Measurements from ENCODE around the gene NDUFA8.
"Not testable (repeated sequence)": the region's sequence is repeated elsewhere in the genome, so short reads cannot be mapped to it uniquely, and the experiment has no call there.

Gene NDUFA8

DNA sequence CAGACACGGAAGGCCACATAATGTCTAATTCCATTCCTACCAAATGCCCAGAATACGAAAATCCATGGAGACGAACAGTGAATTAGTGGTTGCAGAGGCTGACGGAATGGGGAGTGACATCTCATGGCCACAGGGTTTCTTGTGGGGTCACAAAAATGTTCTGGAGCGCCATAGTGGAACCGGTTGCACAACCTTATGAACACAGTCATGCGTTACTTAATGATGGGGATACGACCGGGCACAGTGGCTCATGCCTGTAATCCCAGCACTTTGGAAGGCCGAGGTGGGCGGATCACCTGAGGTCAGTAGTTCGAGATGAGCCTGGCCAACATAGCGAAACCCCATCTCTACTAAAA, 40.4 kb downstream of the NDUFA8 start:
- H3K36me3 ChIP-seq (replicated peaks): no peaks in the 10 kb centered on the region
- no peaks in the 10 kb centered on the region for H3K27me3 ChIP-seq (ENCODE audit: low read depth)
- DNase-seq (ENCODE audit: low spot score in 2 of 2): no peak
- in situ Hi-C loops (cut with MboI; ENCODE audit: low sequenced_read_pairs): loop anchor here (25.0 kb wide), 2 partner anchors 343 to 1243 kb away; partner anchors contain the start of gene CRB2
- no peaks in the 10 kb centered on the region for H3K9me3 ChIP-seq
- no peak overlapping the region for H3K4me3 ChIP-seq
- no peaks in the 10 kb centered on the region for H3K4me1 ChIP-seq

DNA sequence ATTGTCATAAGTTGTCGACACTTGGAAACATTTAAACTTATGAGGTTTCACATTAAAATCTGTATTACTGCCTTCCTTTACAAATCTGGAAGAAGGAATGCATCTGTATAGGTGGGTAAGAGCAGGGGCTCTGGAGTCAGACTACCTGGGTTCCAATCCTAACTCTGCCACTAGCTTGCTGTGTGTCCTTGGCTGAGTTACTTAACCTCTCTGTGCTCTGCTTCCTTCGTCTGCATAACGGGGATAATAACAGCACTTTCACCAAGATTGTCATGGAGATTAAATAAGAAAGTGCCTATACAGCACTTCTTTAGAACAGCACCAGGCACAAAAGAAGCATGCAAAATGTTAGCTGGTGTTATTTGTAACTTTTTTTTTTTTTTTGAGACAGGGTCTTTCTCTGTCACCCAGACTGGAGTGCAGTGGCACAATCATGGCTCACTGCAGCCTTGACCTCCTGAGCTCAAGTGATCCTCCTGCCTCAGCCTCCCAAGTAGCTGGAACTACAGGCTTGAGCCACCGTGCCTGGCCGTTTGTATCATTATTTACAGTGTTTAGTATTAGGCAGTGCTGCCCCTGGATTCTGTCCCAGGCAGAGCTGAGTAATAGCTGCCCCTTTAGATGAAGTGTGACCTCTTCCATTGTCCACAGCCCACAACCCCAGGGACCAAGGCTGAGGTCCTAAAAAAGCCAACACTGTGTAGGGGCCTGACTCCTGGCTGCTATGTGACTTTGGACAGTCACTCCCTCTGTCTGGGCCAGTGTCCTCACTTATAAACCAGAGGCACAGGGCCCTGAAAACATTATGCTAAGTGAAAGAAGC, 41.0 kb downstream of the NDUFA8 start:
- no peaks in the 10 kb centered on the region for H3K27me3 ChIP-seq (ENCODE audit: low read depth)
- no peaks in the 10 kb centered on the region for H3K4me1 ChIP-seq
- H3K36me3 ChIP-seq (replicated peaks): no peaks in the 10 kb centered on the region
- no peaks in the 10 kb centered on the region for H3K9me3 ChIP-seq
- no peak for DNase-seq (ENCODE audit: low spot score in 2 of 2)
- in situ Hi-C loops (cut with MboI; ENCODE audit: low sequenced_read_pairs): loop anchor here (25.0 kb wide), 2 partner anchors 344 to 1244 kb away; partner anchors contain the start of gene CRB2
- H3K4me3 ChIP-seq: no peak overlapping the region

DNA sequence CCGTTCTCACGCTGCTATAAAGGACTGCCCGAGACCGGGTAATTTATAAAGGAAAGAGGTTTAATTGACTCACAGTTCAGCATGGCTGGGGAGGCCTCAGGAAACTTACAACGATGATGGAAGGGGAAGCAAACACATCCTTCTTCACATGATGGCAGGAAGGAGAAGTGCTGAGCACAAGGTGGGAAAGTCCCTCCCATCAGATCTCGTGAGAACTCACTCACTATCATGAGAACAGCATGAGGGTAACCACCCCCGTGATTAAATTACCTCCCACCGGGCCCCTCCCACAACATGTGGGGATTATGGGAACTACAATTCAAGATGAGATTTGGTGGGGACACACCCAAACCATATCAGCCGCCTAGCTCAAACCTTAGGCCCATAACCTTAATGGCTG, 42.3 kb downstream of the NDUFA8 start:
- not testable (repeated sequence) for H3K36me3 ChIP-seq (replicated peaks); DNase-seq (ENCODE audit: low spot score in 2 of 2)

DNA sequence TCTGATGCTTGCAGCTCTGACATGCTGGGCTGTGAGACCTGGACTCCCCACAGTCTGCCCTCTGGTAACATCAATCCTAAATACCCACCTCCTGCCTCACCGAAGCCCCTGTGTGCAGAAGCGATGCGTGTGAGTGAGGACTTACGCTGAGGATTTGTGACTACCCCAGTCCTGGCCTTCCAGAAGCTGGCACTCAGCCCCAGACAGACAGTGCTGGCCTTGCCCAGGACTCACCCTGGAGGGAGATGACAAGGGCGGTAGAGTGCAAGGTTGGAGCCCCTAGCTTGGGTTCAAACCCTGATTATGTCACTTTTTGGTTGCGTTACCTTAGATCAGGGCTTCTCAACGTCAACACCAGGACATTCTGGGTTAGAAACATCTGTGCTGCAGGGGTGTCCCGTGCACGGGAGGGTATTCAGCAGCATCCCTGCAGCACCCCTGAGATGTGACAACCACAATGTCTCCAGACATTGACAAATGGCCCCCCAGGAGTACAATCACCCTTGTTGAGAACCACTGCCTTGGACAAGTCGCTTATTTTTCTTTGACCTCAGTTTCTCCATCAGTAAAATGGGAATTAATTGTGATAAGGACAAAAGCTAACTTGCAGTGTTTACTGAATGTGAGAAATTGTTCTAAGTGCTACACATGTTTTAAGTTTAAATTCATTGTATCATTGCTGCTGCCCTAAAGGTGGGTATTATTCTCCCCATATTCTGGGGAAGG, 43.0 kb downstream of the NDUFA8 start:
- in situ Hi-C loops (cut with MboI; ENCODE audit: low sequenced_read_pairs): loop anchor here (25.0 kb wide), 2 partner anchors 346 to 1246 kb away; partner anchors contain the start of gene CRB2
- H3K4me1 ChIP-seq: no peaks in the 10 kb centered on the region
- no peak overlapping the region for H3K4me3 ChIP-seq
- no peaks in the 10 kb centered on the region for H3K36me3 ChIP-seq (replicated peaks)
- no peak for DNase-seq (ENCODE audit: low spot score in 2 of 2)
- H3K9me3 ChIP-seq: no peaks in the 10 kb centered on the region
- H3K27me3 ChIP-seq (ENCODE audit: low read depth): no peaks in the 10 kb centered on the region

More for the DNA sequence above, 42.3 kb downstream of the NDUFA8 start:
- H3K4me3 ChIP-seq; H3K27me3 ChIP-seq (ENCODE audit: low read depth); H3K9me3 ChIP-seq; H3K4me1 ChIP-seq: not testable (repeated sequence)
- in situ Hi-C loops (cut with MboI; ENCODE audit: low sequenced_read_pairs): loop anchor here (25.0 kb wide), 2 partner anchors 345 to 1245 kb away; partner anchors contain the start of gene CRB2

DNA sequence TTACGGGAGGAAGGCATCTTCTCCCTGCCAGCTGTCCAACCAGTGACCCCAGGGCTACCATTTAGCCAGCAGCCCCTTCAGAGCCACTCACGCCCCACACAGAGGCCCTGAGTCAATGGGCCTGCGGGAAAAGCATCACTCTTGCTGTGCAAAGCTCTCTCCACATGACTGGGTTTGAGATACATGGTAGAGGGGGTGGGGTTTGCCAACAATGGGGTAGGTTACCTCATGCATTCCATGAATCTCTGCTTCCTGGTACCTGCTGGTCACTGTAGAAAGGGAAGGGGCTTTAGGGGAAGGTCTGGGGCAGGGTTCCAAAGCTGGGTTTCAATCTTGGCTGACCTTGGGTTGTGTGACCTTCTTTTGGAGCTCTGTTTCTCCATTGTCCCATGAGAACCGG, 43.5 kb downstream of the NDUFA8 start:
- no peaks in the 10 kb centered on the region for H3K9me3 ChIP-seq
- H3K4me1 ChIP-seq: no peaks in the 10 kb centered on the region
- no peak for DNase-seq (ENCODE audit: low spot score in 2 of 2)
- H3K4me3 ChIP-seq: no peak overlapping the region
- H3K27me3 ChIP-seq (ENCODE audit: low read depth): no peaks in the 10 kb centered on the region
- no peaks in the 10 kb centered on the region for H3K36me3 ChIP-seq (replicated peaks)
- in situ Hi-C loops (cut with MboI; ENCODE audit: low sequenced_read_pairs): loop anchor here (25.0 kb wide), 2 partner anchors 346 to 1246 kb away; partner anchors contain the start of gene CRB2

DNA sequence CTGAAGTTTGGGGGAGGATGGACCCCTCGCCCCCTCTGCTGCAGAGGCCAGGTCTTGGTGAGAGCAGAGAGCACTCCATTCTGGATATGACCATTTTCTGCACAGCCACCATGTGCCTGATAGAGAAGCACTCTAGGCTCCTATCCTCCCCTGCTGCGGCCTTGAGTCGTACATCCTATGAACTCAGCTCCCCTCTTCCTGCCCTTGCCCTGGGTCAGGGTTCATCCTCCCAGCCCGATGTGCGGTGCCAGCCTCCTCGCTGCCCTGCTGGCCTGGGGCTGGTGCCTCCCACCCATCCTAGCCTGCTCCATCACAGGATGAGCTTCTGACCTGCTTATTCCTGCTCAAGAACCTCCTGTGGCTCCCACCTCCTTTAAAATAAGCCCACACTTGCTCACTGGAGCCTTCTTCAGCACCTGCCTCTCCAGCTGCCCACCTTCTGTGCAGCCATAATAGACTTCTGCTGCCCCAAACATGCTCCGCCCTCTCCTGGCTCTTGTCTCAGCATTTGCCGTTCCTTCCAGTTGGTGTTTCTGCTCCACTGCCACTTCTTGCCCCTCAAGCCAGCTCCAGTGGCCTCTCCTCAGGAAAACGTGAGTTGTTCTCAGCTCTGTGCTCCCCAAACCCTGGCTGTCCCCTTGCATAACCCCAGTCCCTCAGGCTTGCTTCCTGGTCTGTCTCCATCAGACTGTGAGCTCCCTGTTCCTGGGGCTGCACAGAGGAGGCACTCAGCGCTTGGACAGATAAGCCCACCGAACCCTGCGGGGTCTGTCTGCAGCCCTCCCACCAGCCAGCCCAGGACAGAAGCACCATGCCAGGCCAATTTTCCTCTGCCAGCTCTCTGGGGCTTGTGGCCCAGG, 44.2 kb downstream of the NDUFA8 start:
- no peaks in the 10 kb centered on the region for H3K4me1 ChIP-seq
- no peak for DNase-seq (ENCODE audit: low spot score in 2 of 2)
- H3K36me3 ChIP-seq (replicated peaks): no peaks in the 10 kb centered on the region
- H3K27me3 ChIP-seq (ENCODE audit: low read depth): no peaks in the 10 kb centered on the region
- no peak overlapping the region for H3K4me3 ChIP-seq
- no peaks in the 10 kb centered on the region for H3K9me3 ChIP-seq
- in situ Hi-C loops (cut with MboI; ENCODE audit: low sequenced_read_pairs): loop anchor here (25.0 kb wide), 2 partner anchors 347 to 1247 kb away; partner anchors contain the start of gene CRB2

DNA sequence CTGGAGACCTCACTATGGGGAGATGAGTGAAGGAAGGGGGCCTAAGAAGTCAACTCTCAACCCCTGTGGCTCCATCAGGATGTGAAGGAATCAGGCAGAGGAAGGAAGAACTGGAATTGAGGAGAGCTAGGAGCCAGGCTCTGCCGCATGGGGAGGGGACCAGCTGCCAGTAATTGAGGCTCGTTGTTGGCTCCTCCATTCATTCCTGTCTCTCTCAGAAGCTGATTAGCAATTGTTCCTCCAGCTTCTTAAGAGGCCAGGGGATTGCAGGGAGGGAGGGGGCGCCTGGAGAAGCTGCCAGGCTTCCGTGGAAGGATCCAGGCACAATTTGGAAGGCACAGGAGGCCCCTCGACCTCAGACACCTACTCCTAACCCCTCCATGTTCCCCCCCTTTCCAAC, 46.0 kb downstream of the NDUFA8 start:
- no peaks in the 10 kb centered on the region for H3K36me3 ChIP-seq (replicated peaks)
- H3K4me1 ChIP-seq: no peaks in the 10 kb centered on the region
- no peak overlapping the region for H3K4me3 ChIP-seq
- no peaks in the 10 kb centered on the region for H3K27me3 ChIP-seq (ENCODE audit: low read depth)
- H3K9me3 ChIP-seq: no peaks in the 10 kb centered on the region
- in situ Hi-C loops (cut with MboI; ENCODE audit: low sequenced_read_pairs): loop anchor here (25.0 kb wide), 2 partner anchors 349 to 1249 kb away; partner anchors contain the start of gene CRB2
- no peak for DNase-seq (ENCODE audit: low spot score in 2 of 2)

DNA sequence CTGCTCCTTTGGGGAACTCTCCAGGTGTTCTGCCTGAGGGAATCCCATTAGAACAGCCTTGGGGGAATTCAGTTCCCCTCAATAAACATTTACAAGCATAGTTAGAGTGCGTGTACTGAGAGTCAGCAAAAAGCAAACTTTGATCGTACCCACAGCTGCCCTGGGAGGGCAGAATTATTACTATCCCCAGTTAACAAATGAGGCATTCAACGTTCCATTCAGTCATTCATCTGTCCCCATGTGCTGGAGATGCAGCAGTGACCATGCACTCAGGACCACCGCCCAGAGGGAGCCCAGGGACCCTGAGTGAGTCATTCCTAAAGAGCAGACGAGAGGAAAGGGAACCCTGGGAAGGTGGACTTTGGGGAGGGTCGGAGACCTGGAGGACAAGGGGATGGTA, 47.3 kb downstream of the NDUFA8 start:
- Histone ChIP-seq H3K36me3 (replicated peaks) (no peaks in the 10 kb centered on the region), H3K9me3 (no peaks in the 10 kb centered on the region), H3K4me1 (no peaks in the 10 kb centered on the region), H3K4me3 (no peak overlapping the region), H3K27me3 (ENCODE audit: low read depth) (no peaks in the 10 kb centered on the region)
- in situ Hi-C loops (cut with MboI; ENCODE audit: low sequenced_read_pairs): loop anchor here (25.0 kb wide), 2 partner anchors 350 to 1250 kb away; partner anchors contain the start of gene CRB2
- DNase-seq (ENCODE audit: low spot score in 2 of 2): no peak

DNA sequence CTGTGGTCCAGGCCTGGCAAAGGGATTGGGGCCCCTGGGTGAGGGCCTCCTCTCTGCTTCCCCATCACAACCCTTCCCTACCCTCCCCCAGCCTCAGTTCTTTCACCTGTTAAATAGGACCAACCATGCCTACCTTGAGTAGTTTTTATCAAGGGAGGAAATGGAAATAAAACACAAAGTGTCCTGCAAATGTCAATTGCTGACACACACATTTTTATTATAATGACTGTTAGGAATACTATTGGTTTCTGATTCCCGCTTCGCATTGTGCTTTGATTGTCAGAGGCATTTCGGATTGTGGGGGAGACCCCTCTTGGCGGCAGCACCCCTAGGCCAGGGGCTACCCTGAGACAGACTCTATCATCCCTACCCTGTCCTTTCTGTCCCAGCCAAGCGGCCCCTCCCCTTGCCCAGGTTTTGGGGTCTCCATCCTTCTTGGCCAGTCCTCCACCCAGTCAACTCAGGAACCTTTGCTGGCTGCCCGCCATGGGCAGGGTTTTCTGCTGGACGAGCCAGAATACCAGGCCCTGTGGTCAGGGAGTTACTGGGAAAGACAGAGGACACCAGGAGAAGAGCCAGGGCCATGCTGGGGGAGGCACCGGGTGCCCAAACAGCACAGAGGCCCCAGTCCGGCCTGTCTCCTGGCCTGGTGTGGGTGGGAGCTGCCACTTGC, 48.0 kb downstream of the NDUFA8 start:
- in situ Hi-C loops (cut with MboI; ENCODE audit: low sequenced_read_pairs): loop anchor here (25.0 kb wide), 2 partner anchors 351 to 1251 kb away; partner anchors contain the start of gene CRB2
- Histone ChIP-seq H3K9me3 (no peaks in the 10 kb centered on the region), H3K36me3 (replicated peaks) (no peaks in the 10 kb centered on the region), H3K27me3 (ENCODE audit: low read depth) (no peaks in the 10 kb centered on the region), H3K4me1 (no peaks in the 10 kb centered on the region), H3K4me3 (no peak overlapping the region)
- no peak for DNase-seq (ENCODE audit: low spot score in 2 of 2)

DNA sequence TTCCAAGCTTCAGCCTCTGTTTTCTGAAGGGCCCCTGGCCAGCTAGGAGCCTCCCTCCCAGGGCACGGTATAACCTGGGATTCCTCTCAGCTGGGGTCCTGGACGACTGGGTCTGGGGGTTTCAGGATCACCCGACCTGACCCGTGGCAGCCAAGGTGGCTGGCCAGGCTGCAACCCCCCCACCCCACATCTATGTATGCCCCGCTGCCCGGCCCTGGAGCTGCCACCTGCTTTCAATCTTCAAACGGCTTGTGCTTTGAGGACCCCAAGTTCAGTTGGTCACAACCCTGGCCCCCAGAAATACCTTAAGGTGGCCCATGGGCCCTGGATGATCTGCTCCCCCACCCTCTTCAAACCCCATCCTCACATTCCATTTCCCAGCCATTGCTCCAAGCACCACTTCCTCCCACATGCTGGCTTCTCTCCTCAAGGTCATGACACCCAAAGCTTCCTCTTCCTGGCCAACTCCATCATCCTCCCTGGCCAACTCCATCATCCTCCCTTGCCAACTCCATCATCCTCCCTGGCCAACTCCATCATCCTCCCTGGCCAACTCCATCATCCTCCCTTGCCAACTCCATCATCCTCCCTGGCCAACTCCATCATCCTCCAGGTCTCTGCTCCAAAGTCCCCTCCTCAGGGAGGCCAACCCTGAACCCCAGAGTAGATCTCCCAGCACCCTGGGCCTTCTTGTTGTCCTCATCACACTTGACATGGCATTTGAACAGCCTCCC, 49.3 kb downstream of the NDUFA8 start:
- Histone ChIP-seq H3K4me1 (no peaks in the 10 kb centered on the region), H3K27me3 (ENCODE audit: low read depth) (no peaks in the 10 kb centered on the region), H3K36me3 (replicated peaks) (no peaks in the 10 kb centered on the region), H3K4me3 (no peak overlapping the region), H3K9me3 (no peaks in the 10 kb centered on the region)
- DNase-seq (ENCODE audit: low spot score in 2 of 2): no peak
- in situ Hi-C loops (cut with MboI; ENCODE audit: low sequenced_read_pairs): loop anchor here (25.0 kb wide), 2 partner anchors 352 to 1252 kb away; partner anchors contain the start of gene CRB2

DNA sequence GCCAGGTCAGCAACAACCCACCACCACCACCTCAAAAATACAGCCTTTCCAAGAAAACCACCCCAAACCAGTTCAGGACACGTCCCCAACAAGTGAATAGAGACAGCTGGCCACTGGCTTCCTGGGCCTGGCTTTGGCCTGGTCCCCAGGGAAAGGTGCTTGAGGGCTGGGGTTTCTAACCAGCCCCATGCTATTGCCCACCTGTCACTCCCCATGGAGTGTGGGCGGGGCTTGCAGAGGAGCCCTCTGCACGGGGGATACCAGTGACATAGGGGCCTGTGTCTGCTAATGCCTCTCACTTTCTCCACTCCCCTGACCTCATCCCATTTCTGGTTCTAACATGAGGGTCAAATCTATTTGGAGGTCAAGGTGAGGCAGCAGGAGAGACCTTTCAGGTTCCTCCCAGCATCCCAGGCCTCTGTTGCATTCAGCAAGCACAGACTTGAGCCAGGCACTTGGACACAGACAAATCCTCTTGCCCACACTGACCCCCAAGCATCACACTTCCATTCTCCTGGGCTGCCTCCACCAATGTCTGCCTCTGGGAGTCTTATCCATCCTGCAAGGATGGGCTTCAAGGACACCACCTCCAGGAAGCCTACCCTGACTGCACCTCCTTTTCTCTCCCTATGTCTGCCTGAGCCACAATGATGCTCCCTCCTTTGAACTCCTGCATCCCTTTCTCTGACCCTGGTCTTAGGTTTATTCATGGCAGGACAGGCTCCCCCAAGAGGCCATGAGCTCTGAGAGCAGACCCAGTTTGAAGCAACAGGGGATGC, 50.4 kb downstream of the NDUFA8 start:
- Histone ChIP-seq H3K36me3 (replicated peaks) (no peaks in the 10 kb centered on the region), H3K27me3 (ENCODE audit: low read depth) (no peaks in the 10 kb centered on the region), H3K4me1 (no peaks in the 10 kb centered on the region), H3K9me3 (no peaks in the 10 kb centered on the region; the same call in 1 of the 2 replicates), H3K4me3 (no peak overlapping the region)
- in situ Hi-C loops (cut with MboI; ENCODE audit: low sequenced_read_pairs): loop anchor here (25.0 kb wide), 2 partner anchors 353 to 1253 kb away; partner anchors contain the start of gene CRB2
- no peak for DNase-seq (ENCODE audit: low spot score in 2 of 2)
